HK-2 (cell line): ENCODE data around the gene RPS6KC1.
"Not testable (repeated sequence)": the region's sequence is repeated elsewhere in the genome, so short reads cannot be mapped to it uniquely, and the experiment has no call there.

Source experiments
- DNase-seq: peaks from one replicate; pipeline ENCODE4 v3.0.0-alpha.2; 2018; ENCODE audit not compliant: unreplicated experiment

Gene RPS6KC1

DNA sequence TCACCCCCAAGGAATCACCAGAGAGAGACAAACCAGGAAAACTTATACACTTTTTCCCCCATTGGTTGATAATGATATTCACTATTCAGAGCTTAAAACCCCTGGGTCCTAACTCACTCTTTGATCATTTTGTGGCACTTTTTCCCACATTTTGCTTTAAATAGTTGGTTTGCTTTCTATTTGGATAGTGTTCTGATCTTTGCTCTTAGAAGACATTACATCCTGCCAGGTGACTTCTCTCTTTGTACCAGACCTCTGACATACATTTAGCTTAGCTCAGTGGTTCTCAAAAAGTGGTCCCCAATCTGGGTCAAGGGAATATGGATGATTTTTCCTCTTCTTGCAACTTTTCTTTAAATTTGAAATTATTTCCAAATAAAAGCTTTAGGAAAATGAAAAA, 228.4 kb downstream of the RPS6KC1 start:
- no peak for DNase-seq

DNA sequence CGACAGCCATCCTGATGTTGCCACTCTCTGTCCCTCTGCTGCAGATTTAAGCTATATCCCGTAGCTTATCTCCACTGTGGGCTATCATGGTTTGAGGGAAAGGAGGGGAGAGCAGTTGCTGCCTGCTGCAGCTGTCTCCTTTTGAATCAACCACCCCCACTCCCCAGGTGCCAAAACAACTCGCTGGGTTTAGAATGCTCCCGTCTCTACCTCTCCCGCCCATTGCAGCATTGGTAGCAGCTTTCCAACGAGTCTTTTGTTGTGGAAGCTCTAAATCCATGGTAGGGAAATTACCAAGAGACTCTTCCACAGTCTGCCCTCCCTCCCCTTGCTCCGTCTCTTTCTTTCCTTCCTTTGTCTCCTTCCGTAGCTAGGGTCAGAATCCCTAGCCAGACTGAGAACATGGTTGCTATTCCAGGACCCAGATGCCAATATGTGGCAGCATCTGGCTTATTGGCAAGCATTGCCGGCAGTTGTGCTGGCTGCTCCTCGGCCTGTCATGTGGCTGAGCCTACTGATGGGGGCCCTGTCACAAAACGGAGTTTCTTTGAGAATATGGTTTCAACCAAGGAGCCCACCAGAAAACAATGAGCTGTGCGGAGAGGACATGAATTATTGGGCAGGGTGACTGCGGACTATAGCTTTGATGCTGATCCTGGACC, 230.7 kb downstream of the RPS6KC1 start:
- DNase-seq = no peak

DNA sequence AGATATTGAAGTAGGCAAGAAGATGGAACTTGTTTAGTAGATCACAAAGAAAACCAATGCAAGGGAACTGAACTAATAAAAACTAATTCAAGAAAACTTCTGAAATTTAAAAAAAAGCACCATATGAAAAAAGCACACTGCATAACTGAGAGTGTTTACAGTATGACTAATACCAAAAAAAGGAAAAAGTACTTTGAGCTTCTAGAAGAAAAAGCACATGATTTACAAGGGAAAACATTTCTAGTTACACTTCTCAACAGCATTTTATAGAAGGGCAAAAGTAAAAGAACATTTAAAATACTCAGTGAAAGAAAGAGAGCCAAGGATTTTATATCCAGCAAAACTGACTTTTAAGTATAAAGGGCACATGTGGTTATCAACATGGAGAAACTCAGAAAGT, 233.6 kb downstream of the RPS6KC1 start:
- no peak for DNase-seq

DNA sequence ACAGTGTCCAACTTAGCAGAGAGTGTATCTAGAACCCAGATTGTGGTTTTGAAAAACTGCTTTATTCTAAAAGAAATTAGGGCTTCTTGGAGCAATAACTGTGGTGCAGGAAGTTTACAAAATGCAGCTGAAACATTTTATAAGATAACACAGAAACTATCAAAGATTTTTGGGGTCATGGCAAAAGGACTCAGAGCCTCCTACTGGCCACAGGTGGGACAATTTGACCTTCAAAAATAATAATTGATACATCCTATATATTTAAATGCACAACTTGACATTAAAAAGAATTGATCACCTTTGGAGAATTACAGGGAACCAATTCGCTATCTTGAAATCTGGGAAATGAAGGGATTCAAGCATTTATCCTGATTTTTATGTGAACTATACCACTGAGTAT, 235.2 kb downstream of the RPS6KC1 start:
- DNase-seq = no peak

DNA sequence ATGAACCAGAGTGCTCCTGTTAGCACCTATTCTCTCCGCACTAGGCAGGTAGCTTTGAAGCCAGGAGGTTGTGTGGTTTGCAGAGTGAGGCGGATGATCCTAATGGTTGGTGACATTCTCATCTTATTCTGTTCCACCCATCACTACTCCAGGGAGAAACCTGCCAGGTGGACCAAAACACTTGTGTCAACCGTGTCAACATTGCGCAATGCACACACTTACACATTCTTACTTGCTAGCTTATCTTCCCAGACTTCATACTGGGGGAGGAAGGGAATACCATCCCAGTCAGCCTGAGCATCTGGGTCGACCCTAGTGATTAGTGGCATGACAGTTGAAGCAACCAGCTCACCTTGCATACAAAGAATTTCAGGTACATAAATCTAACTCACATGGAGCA, 236.9 kb downstream of the RPS6KC1 start:
- no peak for DNase-seq

DNA sequence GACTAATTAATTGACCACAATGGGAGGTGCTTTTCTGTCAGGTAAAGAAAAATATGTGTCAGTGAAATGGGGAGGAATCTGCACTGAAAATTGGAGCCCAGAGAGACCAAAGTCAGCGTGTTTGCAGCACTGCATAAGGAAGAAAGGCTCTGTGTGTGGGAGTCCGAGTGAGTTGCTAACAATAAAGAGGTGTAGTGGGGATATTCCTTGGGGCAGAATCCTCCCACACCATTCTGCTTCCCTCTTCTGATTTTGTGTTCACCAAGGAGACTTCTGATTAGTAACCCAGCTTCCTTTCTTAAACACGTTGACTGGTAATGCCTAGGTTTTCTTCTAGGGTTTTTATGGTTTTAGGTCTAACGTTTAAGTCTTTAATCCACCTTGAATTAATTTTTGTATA, 240.5 kb downstream of the RPS6KC1 start:
- DNase-seq = no peak

DNA sequence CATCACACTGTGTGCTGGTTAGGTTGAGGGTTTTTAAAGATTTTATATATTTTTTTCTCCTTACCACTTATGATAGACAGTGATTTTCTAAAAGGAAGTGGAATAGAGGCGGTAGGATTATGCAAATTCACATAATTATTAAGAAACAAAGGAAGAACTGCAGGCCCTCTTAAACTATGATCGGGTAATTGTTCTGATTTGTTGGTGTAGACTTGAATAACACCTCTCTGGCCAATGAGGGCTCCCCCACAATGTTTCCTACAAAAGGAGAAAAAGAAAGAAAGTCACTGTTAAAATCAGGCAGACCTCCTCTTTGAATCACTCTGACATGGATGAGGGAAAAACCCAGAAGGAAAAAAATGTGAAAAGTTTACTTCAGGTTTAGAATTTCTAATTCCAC, 241.6 kb downstream of the RPS6KC1 start:
- DNase-seq = no peak

DNA sequence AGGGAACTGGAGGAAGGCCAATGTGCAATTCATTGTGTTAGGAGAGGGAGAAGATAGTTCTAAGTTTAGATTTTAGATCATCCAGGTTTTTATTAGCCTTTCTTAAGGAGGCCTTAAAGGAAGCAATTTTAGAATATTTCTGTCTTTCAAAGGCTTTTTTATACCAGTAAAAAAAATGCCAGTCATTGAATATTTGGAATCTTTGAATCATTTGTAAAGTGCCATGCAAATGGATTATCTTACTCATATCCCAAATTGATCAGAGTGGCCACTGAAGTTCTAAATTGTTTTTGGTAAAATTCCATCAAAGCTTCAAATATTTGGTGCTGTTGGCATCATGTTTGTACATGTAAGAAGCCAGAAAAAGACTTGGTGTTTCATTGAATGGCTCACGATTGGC, 244.8 kb downstream of the RPS6KC1 start:
- DNase-seq = no peak

DNA sequence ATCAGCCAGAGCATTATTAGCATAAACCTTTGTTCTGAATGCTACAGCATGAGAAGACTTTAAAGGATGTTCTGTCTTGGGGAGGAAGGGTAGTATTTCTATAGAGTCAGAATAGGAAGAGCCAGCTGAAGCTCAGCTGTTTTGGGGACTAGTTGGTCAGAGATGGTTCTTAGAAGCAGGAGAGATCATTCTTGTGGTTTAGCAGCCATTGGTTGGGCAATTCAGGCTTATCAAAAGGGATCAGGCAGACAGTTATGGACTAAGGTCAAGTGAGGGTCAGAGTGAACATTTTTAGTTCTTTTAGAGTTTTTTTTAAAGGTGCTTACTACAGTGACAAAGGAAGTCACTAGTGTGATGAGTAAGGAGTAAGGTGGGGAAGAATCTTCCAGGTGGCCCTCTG, 245.5 kb downstream of the RPS6KC1 start:
- no peak for DNase-seq

DNA sequence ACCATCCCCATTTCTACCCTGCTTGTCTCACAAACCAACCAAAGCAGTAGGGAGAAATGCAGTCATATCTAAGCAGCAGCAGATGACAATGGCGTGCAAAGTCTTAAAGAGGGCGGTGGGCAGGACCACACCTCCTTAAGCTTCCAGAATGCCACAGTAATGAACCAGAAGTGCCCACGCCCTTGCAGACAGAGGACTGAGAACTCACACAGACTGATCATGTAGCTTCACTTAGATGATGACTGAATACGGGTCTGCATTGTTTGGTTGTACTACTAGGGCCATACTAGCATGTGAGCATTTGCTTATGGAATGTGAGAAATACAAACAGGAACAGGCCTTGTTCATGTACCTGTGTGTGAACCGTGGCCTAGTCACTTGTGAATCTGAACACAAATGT, 246.0 kb downstream of the RPS6KC1 start:
- DNase-seq = no peak

DNA sequence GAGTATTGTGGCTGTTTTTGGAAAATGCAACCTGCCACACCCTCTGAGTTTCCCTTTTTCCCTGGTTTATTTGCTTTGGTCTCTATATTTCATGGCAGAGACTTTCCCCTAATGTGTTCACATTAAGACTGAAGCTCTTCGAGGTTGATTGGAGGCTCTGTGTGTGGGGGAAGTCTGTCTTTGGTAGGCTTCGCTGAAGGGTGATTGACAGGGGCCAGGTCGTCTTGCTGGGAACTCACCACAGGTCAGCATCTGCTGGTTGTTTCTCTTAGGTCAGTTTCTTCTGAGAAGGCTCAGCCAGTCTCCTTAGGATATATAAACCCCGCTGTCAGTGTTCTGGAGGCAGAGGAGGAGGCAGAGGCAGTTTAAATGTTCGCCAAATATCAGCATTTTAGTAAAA, 249.4 kb downstream of the RPS6KC1 start:
- DNase-seq = no peak

DNA sequence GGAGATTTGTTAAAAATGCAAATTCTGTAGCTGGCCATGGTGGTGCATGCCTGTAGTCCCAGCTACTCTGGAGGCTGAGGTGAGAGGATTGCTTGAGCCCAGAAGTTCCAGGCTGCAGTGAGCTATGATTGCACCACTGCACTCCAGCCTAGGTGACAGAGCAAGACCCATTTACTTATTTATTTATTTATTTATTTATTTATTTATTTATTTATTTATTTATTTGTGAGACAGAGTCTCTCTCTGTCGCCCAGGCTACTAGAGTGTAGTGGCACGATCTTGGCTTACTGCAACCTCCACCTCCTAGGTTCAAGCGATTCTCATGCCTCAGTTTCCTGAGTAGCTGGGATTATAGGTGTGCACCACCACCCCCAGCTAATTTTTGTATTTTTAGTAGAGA, 250.5 kb downstream of the RPS6KC1 start:
- DNase-seq = not testable (repeated sequence)

DNA sequence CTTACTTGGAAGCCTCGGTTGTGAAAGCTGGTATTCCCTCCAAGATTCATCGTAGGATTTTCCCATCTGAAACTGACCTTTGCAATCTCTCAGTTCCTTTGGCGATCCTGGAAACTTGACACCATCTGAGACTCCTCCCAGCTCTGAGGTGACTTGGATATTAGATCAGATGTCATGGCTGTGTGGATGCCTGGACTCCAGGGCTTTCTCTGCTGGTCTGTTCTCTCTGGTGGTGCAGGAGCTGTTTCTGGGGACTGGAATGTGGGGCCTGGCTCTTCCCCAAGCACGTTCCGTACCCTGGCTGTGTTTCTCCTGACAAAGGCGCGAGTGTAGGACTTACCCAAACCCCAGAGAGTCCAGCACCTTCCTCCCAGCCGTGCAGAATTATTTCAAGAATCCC, 252.2 kb downstream of the RPS6KC1 start:
- no peak for DNase-seq

DNA sequence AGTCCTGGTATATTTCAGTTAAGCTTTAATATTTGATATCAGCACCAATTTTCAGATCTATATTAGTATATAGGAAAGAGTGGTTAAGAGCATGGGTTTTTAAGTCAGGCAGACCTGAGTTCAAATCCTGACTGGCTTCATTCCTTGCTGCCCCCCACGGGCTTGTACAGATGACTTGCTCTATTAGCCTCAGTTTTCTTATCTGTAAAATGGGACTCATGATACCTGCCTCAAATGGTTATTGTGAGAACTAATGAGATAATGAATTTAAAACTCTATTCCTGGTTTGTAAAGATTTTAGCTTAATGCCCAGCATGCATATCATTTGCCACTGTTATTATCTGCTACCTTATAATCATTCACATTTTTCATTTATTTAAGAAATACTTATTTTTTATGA, 264.5 kb downstream of the RPS6KC1 start:
- DNase-seq = no peak

DNA sequence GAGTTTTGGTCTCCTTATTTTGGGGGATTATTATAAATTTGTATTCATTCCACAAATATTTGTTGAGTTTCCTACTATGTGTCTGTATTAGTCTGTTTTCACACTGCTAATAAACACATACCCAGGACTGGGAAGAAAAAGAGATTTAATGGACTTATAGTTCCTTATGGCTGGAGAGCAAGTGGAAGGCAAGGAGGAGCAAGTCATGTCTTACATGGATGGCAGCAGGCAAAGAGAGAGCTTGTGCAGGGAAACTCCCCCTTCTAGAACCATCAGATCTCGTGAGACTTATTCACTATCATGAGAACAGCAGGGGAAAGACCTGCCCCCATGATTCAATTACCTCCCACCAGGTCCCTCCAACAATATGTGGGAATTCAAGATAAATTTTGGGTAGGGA, 267.4 kb downstream of the RPS6KC1 start:
- DNase-seq = not testable (repeated sequence)

DNA sequence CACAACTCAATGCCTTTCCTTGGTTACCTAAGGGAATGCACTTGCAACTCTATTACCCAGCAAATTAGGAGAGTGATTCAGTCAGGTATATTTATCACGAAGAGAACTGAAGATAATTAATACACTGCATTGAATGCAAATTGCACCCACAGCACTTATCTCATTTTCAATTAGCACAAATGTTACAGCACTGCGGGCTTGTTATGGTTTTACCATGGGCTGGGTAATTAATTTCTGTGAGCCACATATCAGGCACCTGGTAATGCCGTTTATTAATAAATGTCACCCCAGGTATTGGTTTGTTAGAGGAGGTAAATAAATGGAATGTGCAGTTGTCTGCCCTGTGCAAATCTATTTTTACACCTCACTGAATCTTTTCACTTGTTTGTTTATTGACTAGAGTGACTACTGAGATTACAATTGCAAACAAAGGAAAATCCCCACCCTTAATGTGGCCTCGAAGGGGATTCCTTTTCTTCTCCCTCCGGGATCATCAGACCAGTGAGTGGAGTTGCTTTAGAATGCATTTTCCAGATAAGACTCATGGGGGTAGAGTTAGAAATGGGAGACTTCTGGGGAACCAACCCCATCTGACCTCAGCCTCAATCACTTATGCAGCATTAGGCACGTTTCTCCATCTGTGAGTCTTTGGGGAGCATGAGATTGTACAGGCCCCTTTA, 269.3 kb downstream of the RPS6KC1 start:
- no peak for DNase-seq
